T47D (cell line): ENCODE data around the gene CAPN14.
A peak's percentile ranks its signal among the peaks of the same experiment; 100 is the strongest.
"Not testable (repeated sequence)": the region's sequence is repeated elsewhere in the genome, so short reads cannot be mapped to it uniquely, and the experiment has no call there.

Source experiments
- DNase-seq, 2 experiments: peaks; one replicate each; pipeline versions ENCODE4 v3.0.0 to v3.0.0-alpha.2; 2011 to 2012; ENCODE audit warnings: low read depth in 1 of 2, low spot score in 1 of 2
- JUND ChIP-seq: IDR thresholded peaks from 2 replicates; pipeline ENCODE4 v1.6.1; 2012; ENCODE audit warnings: low read depth
- in situ Hi-C: cut with HindIII; loops from 2 replicates; pipeline ENCODE4 v1.10.0; 2016; ENCODE audit warnings: low sequenced_read_pairs, low pct_unique_long_range_greater_than_20kb

The CAPN14 gene

GRCh38 chr2:31193806-31194205 is 23.5 kb downstream of the CAPN14 start:
- no peak for DNase-seq
- TF ChIP-seq JUND = no peak
- in situ Hi-C loops = no loop called here

GRCh38 chr2:31192851-31193392 is 24.4 kb downstream of the CAPN14 start:
- TF ChIP-seq JUND = no peak
- no peak for DNase-seq
- in situ Hi-C loops = no loop called here

- in situ Hi-C loops = no loop called here
- DNase-seq = no peak
- TF ChIP-seq JUND = no peak
Observed at GRCh38 chr2:31192396-31192795, 24.9 kb downstream of the CAPN14 start.

GRCh38 chr2:31191931-31192330 is 25.4 kb downstream of the CAPN14 start:
- DNase-seq = no peak
- in situ Hi-C loops = no loop called here
- no peak for TF ChIP-seq JUND

GRCh38 chr2:31190188-31190587 is 27.1 kb downstream of the CAPN14 start:
- DNase-seq = no peak
- no peak for TF ChIP-seq JUND
- in situ Hi-C loops = no loop called here

- DNase-seq = no peak
- TF ChIP-seq JUND = no peak
- in situ Hi-C loops = no loop called here
Observed at GRCh38 chr2:31189141-31189540, 28.2 kb downstream of the CAPN14 start.

GRCh38 chr2:31188131-31188530 is 29.2 kb downstream of the CAPN14 start:
- in situ Hi-C loops = no loop called here
- TF ChIP-seq JUND = no peak
- peak in 1 of 2 experiments; percentile 9 for DNase-seq

- in situ Hi-C loops = no loop called here
Observed at GRCh38 chr2:31187166-31187565, 30.1 kb downstream of the CAPN14 start.

GRCh38 chr2:31183973-31184372 is 33.3 kb downstream of the CAPN14 start:
- DNase-seq, in situ Hi-C loops: not testable (repeated sequence)

More at GRCh38 chr2:31187166-31187565, 30.1 kb downstream of the CAPN14 start:
- no peak for TF ChIP-seq JUND
- DNase-seq = no peak

- in situ Hi-C loops = no loop called here
- TF ChIP-seq JUND = no peak
- DNase-seq = no peak
Observed at GRCh38 chr2:31176742-31177141, 40.6 kb downstream of the CAPN14 start.

GRCh38 chr2:31171142-31171541 is 46.2 kb downstream of the CAPN14 start:
- no peak for TF ChIP-seq JUND
- in situ Hi-C loops = no loop called here
- no peak for DNase-seq

GRCh38 chr2:31170071-31170698 is 47.1 kb downstream of the CAPN14 start:
- peak; percentile 69 to 72 for DNase-seq
- TF ChIP-seq JUND = no peak
- in situ Hi-C loops = no loop called here

- no peak for TF ChIP-seq JUND
- DNase-seq = no peak
- in situ Hi-C loops = no loop called here
Observed at GRCh38 chr2:31168291-31168690, 49.0 kb downstream of the CAPN14 start.

GRCh38 chr2:31166925-31167324 is 50.4 kb downstream of the CAPN14 start:
- no peak for TF ChIP-seq JUND
- DNase-seq = no peak
- in situ Hi-C loops = no loop called here
